Measurements from ENCODE around the gene PNCK.

PNCK gene

DNA sequence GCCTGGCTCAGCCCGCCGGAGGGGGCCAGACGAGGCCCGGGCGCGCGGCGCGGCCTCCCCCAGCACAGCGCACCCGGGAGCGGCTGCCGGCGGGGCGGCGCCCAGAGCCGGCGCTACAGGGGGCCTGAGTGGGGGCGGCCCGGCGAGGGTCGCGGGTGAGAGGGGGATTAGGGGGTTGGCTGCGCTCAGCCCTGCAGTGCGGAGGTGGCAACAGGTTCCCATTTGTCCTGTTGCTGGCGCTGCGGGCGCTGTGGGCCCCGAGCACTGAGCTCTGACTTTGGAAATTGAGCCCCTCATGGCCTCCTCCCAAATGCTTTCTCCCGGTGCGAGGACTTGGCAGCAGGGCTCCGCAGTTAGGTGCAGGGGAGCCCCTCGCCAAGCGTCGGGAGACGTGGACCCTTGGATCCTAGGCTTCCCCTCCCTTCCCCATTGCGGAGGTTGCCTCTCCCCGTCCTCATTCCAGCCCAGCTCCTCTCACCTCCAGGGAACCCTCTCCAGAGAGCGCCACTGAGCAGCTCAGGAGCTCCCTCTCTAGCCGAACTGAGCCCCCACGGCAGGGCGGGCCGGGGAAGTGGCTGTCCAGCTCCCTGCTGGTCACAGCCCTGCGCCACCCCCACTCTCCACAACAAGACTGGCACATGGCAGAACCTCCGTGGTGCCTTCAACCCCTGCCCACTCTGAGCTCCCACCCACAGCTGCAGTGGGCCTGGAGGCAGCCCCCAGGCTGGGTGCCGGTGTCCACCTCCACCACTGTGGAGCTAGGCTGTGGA lies 29.1 kb downstream of the PNCK start:
- H3K27ac Mint-ChIP-seq, result no peak overlapping the region
- H3K4me1 Mint-ChIP-seq (ENCODE audit: low read depth), result peaks cover 10% of the 10 kb centered on the region
- peaks cover 10% of the 10 kb centered on the region for H3K27me3 Mint-ChIP-seq
- H3K36me3 Mint-ChIP-seq, result no peaks in the 10 kb centered on the region
- H3K9me3 Mint-ChIP-seq (ENCODE audit: low read depth), result no peaks in the 10 kb centered on the region
- no peak overlapping the region for H3K4me3 Mint-ChIP-seq

GRCh38 chrX:153643431-153644351 lies 29.9 kb downstream of the PNCK start:
- peaks cover 10% of the 10 kb centered on the region for H3K4me1 Mint-ChIP-seq (ENCODE audit: low read depth)
- no peak overlapping the region for H3K27ac Mint-ChIP-seq
- H3K9me3 Mint-ChIP-seq (ENCODE audit: low read depth), result no peaks in the 10 kb centered on the region
- no peaks in the 10 kb centered on the region for H3K36me3 Mint-ChIP-seq
- peaks cover 10% of the 10 kb centered on the region for H3K27me3 Mint-ChIP-seq
- H3K4me3 Mint-ChIP-seq, result no peak overlapping the region

GRCh38 chrX:153642655-153643430 lies 30.8 kb downstream of the PNCK start:
- Mint-ChIP-seq H3K27ac (no peak overlapping the region), H3K9me3 (ENCODE audit: low read depth) (no peaks in the 10 kb centered on the region), H3K36me3 (no peaks in the 10 kb centered on the region), H3K4me1 (ENCODE audit: low read depth) (peaks cover 10% of the 10 kb centered on the region), H3K27me3 (peaks cover 10% of the 10 kb centered on the region), H3K4me3 (peak overlapping the region; percentile 51)

- no peaks in the 10 kb centered on the region for H3K36me3 Mint-ChIP-seq
- H3K4me3 Mint-ChIP-seq, result no peak overlapping the region
- no peaks in the 10 kb centered on the region for H3K9me3 Mint-ChIP-seq (ENCODE audit: low read depth)
- H3K27me3 Mint-ChIP-seq, result peaks cover 10% of the 10 kb centered on the region
- H3K4me1 Mint-ChIP-seq (ENCODE audit: low read depth), result peaks cover 10% of the 10 kb centered on the region
- H3K27ac Mint-ChIP-seq, result no peak overlapping the region
These were observed 31.5 kb downstream of the PNCK start for GRCh38 chrX:153642051-153642654.

- H3K9me3 Mint-ChIP-seq (ENCODE audit: low read depth), result no peaks in the 10 kb centered on the region
- H3K27me3 Mint-ChIP-seq, result peaks cover 10% of the 10 kb centered on the region
- H3K36me3 Mint-ChIP-seq, result no peaks in the 10 kb centered on the region
- H3K27ac Mint-ChIP-seq, result no peak overlapping the region
- H3K4me3 Mint-ChIP-seq, result peak overlapping the region; percentile 13
- H3K4me1 Mint-ChIP-seq (ENCODE audit: low read depth), result peaks cover 10% of the 10 kb centered on the region
These were observed 32.0 kb downstream of the PNCK start for GRCh38 chrX:153641627-153642026.

- Mint-ChIP-seq H3K4me1 (ENCODE audit: low read depth) (peaks cover 10% of the 10 kb centered on the region), H3K27me3 (peaks cover 8% of the 10 kb centered on the region), H3K27ac (no peak overlapping the region), H3K4me3 (peak overlapping the region; percentile 13), H3K9me3 (ENCODE audit: low read depth) (no peaks in the 10 kb centered on the region), H3K36me3 (no peaks in the 10 kb centered on the region)
These were observed 32.7 kb downstream of the PNCK start for GRCh38 chrX:153640736-153641575.

GRCh38 chrX:153640045-153640686 lies 33.4 kb downstream of the PNCK start:
- Mint-ChIP-seq H3K27me3 (peaks cover 3% of the 10 kb centered on the region), H3K27ac (no peak overlapping the region), H3K4me1 (ENCODE audit: low read depth) (peaks cover 10% of the 10 kb centered on the region), H3K9me3 (ENCODE audit: low read depth) (no peaks in the 10 kb centered on the region), H3K4me3 (no peak overlapping the region), H3K36me3 (no peaks in the 10 kb centered on the region)

DNA sequence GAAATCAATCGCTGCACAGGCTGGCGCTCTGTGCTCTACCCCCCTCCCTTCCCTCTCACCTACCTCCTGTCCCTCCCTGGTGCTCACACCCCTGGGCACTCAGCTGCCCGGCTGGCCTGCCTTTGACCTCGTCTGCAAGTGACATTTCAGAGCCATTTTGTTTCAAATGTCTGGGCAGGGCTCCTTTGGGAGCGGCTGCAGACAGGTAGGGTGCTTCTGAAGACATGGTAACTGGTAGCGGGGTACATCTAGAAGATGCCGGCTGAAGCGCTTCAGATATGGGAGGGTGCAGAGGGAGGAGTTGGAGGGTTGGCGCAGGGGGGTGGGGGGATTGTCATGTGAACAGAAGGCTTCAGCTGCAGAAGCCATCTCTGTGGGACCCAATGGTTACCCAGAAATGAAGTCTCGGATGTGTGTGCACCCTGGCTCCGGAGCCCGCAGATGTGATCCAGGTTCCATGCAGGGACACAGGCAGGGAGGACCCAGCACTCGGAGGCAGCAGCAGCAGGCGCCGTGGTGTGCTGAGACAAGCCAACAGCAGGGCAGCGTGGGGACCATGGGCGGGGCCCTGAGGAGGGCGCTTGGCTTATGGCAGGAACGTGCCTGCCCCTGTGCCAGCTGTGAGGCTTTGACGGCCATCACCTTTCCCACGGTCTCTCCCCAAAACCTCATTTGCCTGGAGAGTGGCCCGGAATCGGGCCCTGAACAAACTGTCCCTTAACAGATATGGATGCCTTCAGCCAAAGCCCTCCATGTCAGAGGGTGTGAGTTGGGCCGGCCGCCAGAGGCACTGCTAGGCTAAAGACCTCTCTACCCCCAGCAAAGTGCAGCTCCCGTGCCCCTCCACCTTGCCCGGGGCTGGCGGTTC lies 34.2 kb downstream of the PNCK start:
- no peaks in the 10 kb centered on the region for H3K36me3 Mint-ChIP-seq
- no peaks in the 10 kb centered on the region for H3K9me3 Mint-ChIP-seq (ENCODE audit: low read depth)
- H3K4me3 Mint-ChIP-seq, result no peak overlapping the region
- no peak overlapping the region for H3K27ac Mint-ChIP-seq
- H3K4me1 Mint-ChIP-seq (ENCODE audit: low read depth), result peaks cover 10% of the 10 kb centered on the region
- peaks cover 3% of the 10 kb centered on the region for H3K27me3 Mint-ChIP-seq

- Mint-ChIP-seq H3K4me3 (no peak overlapping the region), H3K36me3 (no peaks in the 10 kb centered on the region), H3K9me3 (ENCODE audit: low read depth) (no peaks in the 10 kb centered on the region), H3K27me3 (peaks cover 3% of the 10 kb centered on the region), H3K4me1 (ENCODE audit: low read depth) (peaks cover 10% of the 10 kb centered on the region), H3K27ac (no peak overlapping the region)
These were observed 35.0 kb downstream of the PNCK start for GRCh38 chrX:153638436-153639176.

- Mint-ChIP-seq H3K27ac (no peak overlapping the region), H3K4me1 (ENCODE audit: low read depth) (peaks cover 9% of the 10 kb centered on the region), H3K27me3 (peaks cover 3% of the 10 kb centered on the region), H3K36me3 (no peaks in the 10 kb centered on the region), H3K4me3 (no peak overlapping the region), H3K9me3 (ENCODE audit: low read depth) (no peaks in the 10 kb centered on the region)
These were observed 35.6 kb downstream of the PNCK start for GRCh38 chrX:153638041-153638371.

- no peak overlapping the region for H3K27ac Mint-ChIP-seq
- no peaks in the 10 kb centered on the region for H3K9me3 Mint-ChIP-seq (ENCODE audit: low read depth)
- H3K36me3 Mint-ChIP-seq, result no peaks in the 10 kb centered on the region
- peaks cover 3% of the 10 kb centered on the region for H3K27me3 Mint-ChIP-seq
- peaks cover 5% of the 10 kb centered on the region for H3K4me1 Mint-ChIP-seq (ENCODE audit: low read depth)
- H3K4me3 Mint-ChIP-seq, result no peak overlapping the region
These were observed 36.2 kb downstream of the PNCK start for GRCh38 chrX:153637121-153638040.

Measured in activated naive CD8-positive, alpha-beta T cell (primary cell).